Stimulated activated memory B cell treated with anti-CD40 and anti-IgM and Interleukin-4, amounts not matched to agents 10 μg/mL and 1 μg/mL and 100 μg/mL, for 72 hours (primary cell): Measurements from ENCODE around the gene CCDC167.

Source experiments
- ATAC-seq: fragments of 150-1000 bp; cut with Tn5 transposase; 2 replicates; pipeline ENCODE4 v1.10.0; 2021
- H3K27ac Mint-ChIP-seq: one replicate; pipeline ENCODE4 v1.8.0; 2022; ENCODE audit warnings: mild to moderate bottlenecking, mixed read lengths
- H3K27me3 Mint-ChIP-seq: one replicate; pipeline ENCODE4 v1.8.0; 2022; ENCODE audit warnings: mixed read lengths
- H3K36me3 Mint-ChIP-seq: one replicate; pipeline ENCODE4 v1.8.0; 2022; ENCODE audit warnings: mixed read lengths
- H3K4me1 Mint-ChIP-seq: one replicate; pipeline ENCODE4 v1.8.0; 2022; ENCODE audit warnings: mixed read lengths
- H3K4me3 Mint-ChIP-seq: one replicate; pipeline ENCODE4 v1.8.0; 2022; ENCODE audit warnings: mild to moderate bottlenecking, moderate library complexity, mixed read lengths
- H3K9me3 Mint-ChIP-seq: one replicate; pipeline ENCODE4 v1.8.0; 2022; ENCODE audit warnings: mixed read lengths

The CCDC167 gene

DNA sequence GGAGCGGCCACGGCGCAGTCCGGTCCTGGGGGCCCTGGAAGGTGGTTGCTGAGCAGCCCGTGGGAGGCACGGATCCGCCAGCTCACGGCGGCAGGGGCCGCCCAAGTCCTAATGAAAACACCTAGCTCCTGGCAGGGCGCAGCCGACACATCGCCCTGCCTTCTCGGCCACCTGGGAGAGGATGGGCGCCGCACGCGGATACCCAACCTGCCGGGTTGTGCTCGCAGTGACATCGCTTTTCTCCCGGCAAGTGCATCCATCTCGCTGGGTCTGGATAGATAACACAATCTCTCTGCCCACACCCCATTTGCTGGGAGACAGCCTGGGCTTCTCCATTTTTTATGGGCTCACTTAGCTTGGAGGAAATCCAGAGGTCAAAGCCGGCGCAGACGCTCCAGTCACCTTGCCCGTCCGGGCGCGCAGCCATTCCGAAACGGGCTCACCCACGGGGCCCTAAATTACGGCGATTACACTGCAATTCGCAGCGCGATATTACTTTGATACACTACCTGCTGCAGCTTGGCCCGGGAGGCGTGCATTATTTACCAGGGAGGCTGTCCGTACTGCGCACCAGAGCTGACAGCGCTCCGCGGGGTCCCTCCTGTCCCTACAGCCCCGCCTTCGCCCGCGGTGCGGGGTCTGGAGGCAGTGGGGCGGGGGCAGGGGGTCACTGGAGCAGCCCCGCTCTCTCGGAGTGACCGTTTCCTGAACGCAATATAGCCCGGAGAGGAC lies 36.2 kb upstream of the CCDC167 start:
- peak; percentile 85 for ATAC-seq
- no peaks in the 10 kb centered on the region for H3K9me3 Mint-ChIP-seq
- peak overlapping the region; percentile 92 for H3K27ac Mint-ChIP-seq
- H3K27me3 Mint-ChIP-seq = peaks cover 16% of the 10 kb centered on the region
- H3K4me3 Mint-ChIP-seq = peak overlapping the region; percentile 85
- peaks cover 60% of the 10 kb centered on the region for H3K4me1 Mint-ChIP-seq
- H3K36me3 Mint-ChIP-seq = peaks cover 10% of the 10 kb centered on the region

GRCh38 chr6:37535428-37535758 lies 35.7 kb upstream of the CCDC167 start:
- ATAC-seq = no peak

GRCh38 chr6:37534893-37535292 lies 35.2 kb upstream of the CCDC167 start:
- peak overlapping the region; percentile 92 for H3K27ac Mint-ChIP-seq
- peaks cover 10% of the 10 kb centered on the region for H3K36me3 Mint-ChIP-seq
- no peak for ATAC-seq
- H3K4me1 Mint-ChIP-seq = peaks cover 50% of the 10 kb centered on the region
- H3K27me3 Mint-ChIP-seq = peaks cover 16% of the 10 kb centered on the region
- no peaks in the 10 kb centered on the region for H3K9me3 Mint-ChIP-seq
- H3K4me3 Mint-ChIP-seq = no peak overlapping the region

More at GRCh38 chr6:37535428-37535758, 35.7 kb upstream of the CCDC167 start:
- H3K9me3 Mint-ChIP-seq = no peaks in the 10 kb centered on the region
- peaks cover 55% of the 10 kb centered on the region for H3K4me1 Mint-ChIP-seq
- peaks cover 10% of the 10 kb centered on the region for H3K36me3 Mint-ChIP-seq
- peak overlapping the region; percentile 92 for H3K27ac Mint-ChIP-seq
- H3K27me3 Mint-ChIP-seq = peaks cover 16% of the 10 kb centered on the region
- peak overlapping the region; percentile 85 for H3K4me3 Mint-ChIP-seq

GRCh38 chr6:37532122-37532521 lies 32.4 kb upstream of the CCDC167 start:
- no peak overlapping the region for H3K4me3 Mint-ChIP-seq

DNA sequence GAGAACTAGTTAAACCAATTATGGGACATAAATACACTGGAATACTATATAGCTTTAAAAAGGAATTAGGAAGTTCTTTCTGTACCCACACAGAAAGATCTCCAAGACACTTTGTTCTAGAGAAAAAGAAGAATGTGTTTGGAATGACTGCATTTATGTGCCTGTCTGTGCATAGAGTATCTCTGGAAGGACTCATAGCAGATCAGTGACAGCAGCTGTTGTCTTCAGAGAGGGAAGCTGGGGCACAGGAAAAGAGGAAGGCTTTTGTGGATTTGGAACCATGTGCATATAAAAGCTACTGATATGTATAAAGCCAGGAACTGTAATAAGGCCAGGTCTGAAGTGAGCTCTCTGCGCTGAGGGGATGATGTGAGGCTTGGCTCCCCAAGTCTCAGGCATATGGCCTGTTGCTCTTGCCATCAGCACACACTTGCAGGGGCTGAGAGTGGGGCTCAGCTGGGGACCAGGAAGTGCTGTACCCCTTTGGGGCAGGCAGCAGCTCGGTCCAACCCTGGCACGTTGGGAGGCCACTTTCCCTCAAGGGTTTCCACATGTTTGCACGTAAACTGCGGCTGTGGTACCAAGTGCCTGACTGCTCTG lies 31.8 kb upstream of the CCDC167 start:
- ATAC-seq = no peak
- peaks cover 47% of the 10 kb centered on the region for H3K4me1 Mint-ChIP-seq
- H3K27me3 Mint-ChIP-seq = peaks cover 16% of the 10 kb centered on the region
- H3K9me3 Mint-ChIP-seq = no peaks in the 10 kb centered on the region
- H3K27ac Mint-ChIP-seq = no peak overlapping the region
- no peak overlapping the region for H3K4me3 Mint-ChIP-seq
- H3K36me3 Mint-ChIP-seq = peaks cover 10% of the 10 kb centered on the region

More at GRCh38 chr6:37532122-37532521, 32.4 kb upstream of the CCDC167 start:
- no peak for ATAC-seq
- Mint-ChIP-seq H3K27ac (peak overlapping the region; percentile 66), H3K27me3 (peaks cover 16% of the 10 kb centered on the region), H3K9me3 (no peaks in the 10 kb centered on the region), H3K4me1 (peaks cover 47% of the 10 kb centered on the region), H3K36me3 (peaks cover 10% of the 10 kb centered on the region)

GRCh38 chr6:37531026-37531425 lies 31.3 kb upstream of the CCDC167 start:
- Mint-ChIP-seq H3K9me3 (no peaks in the 10 kb centered on the region), H3K4me1 (peaks cover 44% of the 10 kb centered on the region), H3K27me3 (peaks cover 16% of the 10 kb centered on the region), H3K27ac (no peak overlapping the region), H3K36me3 (peaks cover 10% of the 10 kb centered on the region), H3K4me3 (no peak overlapping the region)
- ATAC-seq = no peak

- H3K27ac Mint-ChIP-seq = no peak overlapping the region
- peaks cover 16% of the 10 kb centered on the region for H3K27me3 Mint-ChIP-seq
- peaks cover 10% of the 10 kb centered on the region for H3K36me3 Mint-ChIP-seq
- no peaks in the 10 kb centered on the region for H3K9me3 Mint-ChIP-seq
- H3K4me1 Mint-ChIP-seq = peaks cover 41% of the 10 kb centered on the region
- no peak for ATAC-seq
- no peak overlapping the region for H3K4me3 Mint-ChIP-seq
Observed at GRCh38 chr6:37530297-37530696, 30.6 kb upstream of the CCDC167 start.

- H3K4me1 Mint-ChIP-seq = peaks cover 45% of the 10 kb centered on the region
- peaks cover 15% of the 10 kb centered on the region for H3K27me3 Mint-ChIP-seq
- peaks cover 10% of the 10 kb centered on the region for H3K36me3 Mint-ChIP-seq
- H3K9me3 Mint-ChIP-seq = no peaks in the 10 kb centered on the region
- no peak for ATAC-seq
- no peak overlapping the region for H3K27ac Mint-ChIP-seq
- H3K4me3 Mint-ChIP-seq = no peak overlapping the region
Observed at GRCh38 chr6:37528541-37528940, 28.8 kb upstream of the CCDC167 start.

- Mint-ChIP-seq H3K4me3 (no peak overlapping the region), H3K36me3 (no peaks in the 10 kb centered on the region), H3K4me1 (peaks cover 66% of the 10 kb centered on the region), H3K9me3 (no peaks in the 10 kb centered on the region), H3K27me3 (no peaks in the 10 kb centered on the region), H3K27ac (no peak overlapping the region)
- no peak for ATAC-seq
Observed at GRCh38 chr6:37525460-37526357, 26.0 kb upstream of the CCDC167 start.

- H3K36me3 Mint-ChIP-seq = no peaks in the 10 kb centered on the region
- no peak overlapping the region for H3K4me3 Mint-ChIP-seq
- H3K9me3 Mint-ChIP-seq = no peaks in the 10 kb centered on the region
- H3K27ac Mint-ChIP-seq = no peak overlapping the region
- H3K4me1 Mint-ChIP-seq = peaks cover 66% of the 10 kb centered on the region
- H3K27me3 Mint-ChIP-seq = no peaks in the 10 kb centered on the region
- ATAC-seq = no peak
Observed at GRCh38 chr6:37524970-37525318, 25.3 kb upstream of the CCDC167 start.

DNA sequence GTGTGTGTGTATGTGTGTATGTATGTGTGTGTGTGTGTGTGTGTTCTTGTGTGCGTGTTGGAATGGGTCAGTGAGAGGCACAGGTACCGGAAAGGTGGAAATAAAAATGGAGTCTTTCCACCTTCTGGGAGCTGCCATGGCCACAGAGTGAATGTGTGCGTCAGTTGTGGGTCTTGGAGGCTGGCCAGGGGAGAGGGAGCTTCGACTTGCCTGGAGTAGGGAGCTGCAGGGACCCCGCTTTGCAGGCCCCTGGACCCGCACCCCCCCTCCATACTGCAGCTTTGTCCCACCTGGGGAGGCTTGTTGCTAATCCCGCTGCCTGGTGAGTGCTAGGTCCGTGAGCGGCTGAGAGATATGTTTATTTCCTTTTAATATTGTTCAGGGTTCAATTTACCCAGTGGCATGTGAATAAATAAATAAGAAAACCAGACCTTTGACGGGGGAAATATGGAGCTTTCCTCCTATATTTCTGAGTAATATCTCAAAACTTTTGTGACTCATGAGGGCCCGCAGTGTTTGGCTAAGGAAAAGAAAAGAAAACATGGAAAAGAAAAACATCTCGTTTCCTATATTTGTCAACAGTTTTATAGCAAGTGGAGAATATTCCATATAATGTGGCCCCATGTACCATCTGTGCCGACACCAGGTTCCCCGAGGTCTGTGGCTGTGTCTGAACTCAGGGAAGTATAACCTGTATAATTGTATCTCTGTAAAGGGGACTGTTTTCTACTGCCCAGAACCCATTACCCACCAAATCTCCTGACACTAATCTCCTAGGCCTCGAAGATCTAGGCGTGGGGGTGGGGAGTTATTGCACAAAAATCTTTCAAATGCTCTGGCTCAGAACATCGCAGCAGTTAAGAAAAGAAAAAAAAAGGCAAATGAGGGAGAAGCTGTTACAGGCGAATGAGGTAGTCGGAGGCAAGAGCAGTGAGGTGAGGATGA lies 24.6 kb upstream of the CCDC167 start:
- H3K27ac Mint-ChIP-seq = no peak overlapping the region
- peaks cover 1% of the 10 kb centered on the region for H3K9me3 Mint-ChIP-seq
- H3K27me3 Mint-ChIP-seq = no peaks in the 10 kb centered on the region
- no peaks in the 10 kb centered on the region for H3K36me3 Mint-ChIP-seq
- ATAC-seq = no peak
- no peak overlapping the region for H3K4me3 Mint-ChIP-seq
- H3K4me1 Mint-ChIP-seq = peaks cover 63% of the 10 kb centered on the region

DNA sequence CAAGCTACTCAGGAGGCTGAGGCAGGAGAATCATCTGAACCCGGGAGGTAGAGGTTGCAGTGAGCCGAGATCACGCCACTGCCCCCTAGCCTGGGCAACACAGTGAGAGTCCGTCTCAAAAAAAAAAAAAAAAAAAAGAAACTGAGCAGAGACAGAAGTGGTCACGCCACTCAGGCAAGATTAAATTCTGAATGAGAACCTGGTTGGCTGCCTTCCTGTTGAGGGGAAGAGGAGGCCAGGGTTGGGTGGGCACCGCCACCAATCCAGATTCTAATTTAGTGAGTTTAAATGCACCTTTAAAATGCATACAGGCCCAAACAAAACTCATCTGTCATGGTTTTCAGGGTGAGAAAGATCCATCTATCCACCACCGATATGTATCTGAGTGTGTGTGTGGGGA lies 23.7 kb upstream of the CCDC167 start:
- Mint-ChIP-seq H3K27me3 (no peaks in the 10 kb centered on the region), H3K4me3 (no peak overlapping the region), H3K27ac (peak overlapping the region; percentile 79), H3K4me1 (peaks cover 54% of the 10 kb centered on the region), H3K36me3 (no peaks in the 10 kb centered on the region), H3K9me3 (peaks cover 3% of the 10 kb centered on the region)
- peak; percentile 47 for ATAC-seq

DNA sequence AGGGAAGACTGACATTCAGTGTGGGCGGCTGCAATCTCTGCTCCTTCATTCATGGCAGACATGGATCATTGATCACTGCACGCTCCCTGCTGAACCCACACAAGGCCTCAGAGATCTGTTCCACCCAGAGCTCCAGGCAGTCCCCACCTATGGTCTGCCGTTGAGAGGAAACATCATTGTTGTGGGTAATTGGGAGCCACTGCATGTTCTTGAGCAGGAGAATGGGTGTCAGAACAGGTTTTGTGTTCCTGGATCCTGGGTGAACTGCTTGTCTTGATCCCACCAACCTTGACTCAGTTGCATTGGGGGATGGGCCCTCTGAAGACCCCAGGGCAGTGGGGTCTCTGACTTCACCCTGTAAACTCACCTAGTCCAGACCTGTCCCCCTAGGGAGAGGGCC lies 23.1 kb upstream of the CCDC167 start:
- Mint-ChIP-seq H3K4me1 (peaks cover 48% of the 10 kb centered on the region), H3K27ac (peak overlapping the region; percentile 79), H3K27me3 (no peaks in the 10 kb centered on the region), H3K4me3 (no peak overlapping the region), H3K36me3 (no peaks in the 10 kb centered on the region), H3K9me3 (peaks cover 3% of the 10 kb centered on the region)
- ATAC-seq = no peak

DNA sequence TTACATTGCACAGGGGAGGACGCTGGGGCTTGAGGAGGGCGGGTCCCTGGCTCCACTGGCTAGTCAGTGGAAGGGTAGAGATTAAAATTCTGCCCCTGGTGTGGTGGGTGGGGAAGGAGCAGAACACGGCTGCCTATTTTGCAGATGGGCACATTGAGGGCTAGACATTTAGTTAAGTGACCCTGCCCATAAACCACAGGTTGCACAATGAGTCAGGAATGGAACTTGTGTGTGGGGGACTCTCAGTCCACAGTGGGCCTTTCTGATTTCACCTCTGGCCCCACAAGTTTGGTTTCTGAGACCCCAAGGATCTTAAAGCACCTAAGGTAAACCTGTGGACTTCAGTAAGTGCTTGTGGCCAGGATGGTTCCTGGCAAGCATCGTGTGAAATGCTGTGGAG lies 22.0 kb upstream of the CCDC167 start:
- peak overlapping the region; percentile 79 for H3K27ac Mint-ChIP-seq
- no peaks in the 10 kb centered on the region for H3K27me3 Mint-ChIP-seq
- ATAC-seq = peak; percentile 39
- peaks cover 3% of the 10 kb centered on the region for H3K9me3 Mint-ChIP-seq
- H3K36me3 Mint-ChIP-seq = no peaks in the 10 kb centered on the region
- no peak overlapping the region for H3K4me3 Mint-ChIP-seq
- H3K4me1 Mint-ChIP-seq = peaks cover 49% of the 10 kb centered on the region

GRCh38 chr6:37520926-37521325 lies 21.2 kb upstream of the CCDC167 start:
- H3K4me3 Mint-ChIP-seq = no peak overlapping the region

More at GRCh38 chr6:37520926-37521325, 21.2 kb upstream of the CCDC167 start:
- H3K27me3 Mint-ChIP-seq = no peaks in the 10 kb centered on the region
- no peaks in the 10 kb centered on the region for H3K36me3 Mint-ChIP-seq
- peaks cover 57% of the 10 kb centered on the region for H3K4me1 Mint-ChIP-seq
- peak overlapping the region; percentile 79 for H3K27ac Mint-ChIP-seq
- no peak for ATAC-seq
- H3K9me3 Mint-ChIP-seq = peaks cover 3% of the 10 kb centered on the region
